ENCODE results near the gene ETNK2.

DNA sequence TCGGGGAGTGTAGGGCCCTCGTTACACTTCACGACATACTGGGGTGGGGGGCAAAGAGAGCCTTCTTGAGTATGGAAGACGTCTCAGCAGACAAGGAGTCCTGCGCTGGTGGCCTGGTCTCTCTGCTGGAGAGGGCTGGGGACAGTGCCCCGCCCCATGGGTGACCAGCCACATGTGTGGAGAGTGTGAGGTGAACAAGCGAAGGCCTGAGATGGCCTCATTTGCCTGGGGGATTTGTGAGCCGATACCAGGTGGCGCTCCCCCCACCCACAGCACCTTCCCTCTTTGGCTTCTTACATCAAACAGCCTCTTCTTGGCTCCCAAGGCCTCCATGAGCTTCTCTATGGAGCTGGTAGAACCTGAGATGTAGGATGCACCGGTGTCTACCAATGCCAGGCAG, 4.0 kb upstream of the ETNK2 start:
- TF ChIP-seq CTCF (IDR thresholded peaks at IDR 0.05; ENCODE audit: poor library complexity) (no peak), EZH2 (IDR thresholded peaks at IDR 0.05; ENCODE audit: borderline replicate concordance) (no peak)
